Activated T-cell treated with anti-CD3 and anti-CD28 coated beads, Interleukin-2, amount 50 U/mL, for 48 hours (primary cell): ENCODE data around the gene SDHAF2.
"Not testable (repeated sequence)": the region's sequence is repeated elsewhere in the genome, so short reads cannot be mapped to it uniquely, and the experiment has no call there.

Experiments
- DNase-seq, 2 experiments: peaks; one replicate each; pipeline ENCODE4 v3.0.0-alpha.2; 2020

Gene SDHAF2

DNA sequence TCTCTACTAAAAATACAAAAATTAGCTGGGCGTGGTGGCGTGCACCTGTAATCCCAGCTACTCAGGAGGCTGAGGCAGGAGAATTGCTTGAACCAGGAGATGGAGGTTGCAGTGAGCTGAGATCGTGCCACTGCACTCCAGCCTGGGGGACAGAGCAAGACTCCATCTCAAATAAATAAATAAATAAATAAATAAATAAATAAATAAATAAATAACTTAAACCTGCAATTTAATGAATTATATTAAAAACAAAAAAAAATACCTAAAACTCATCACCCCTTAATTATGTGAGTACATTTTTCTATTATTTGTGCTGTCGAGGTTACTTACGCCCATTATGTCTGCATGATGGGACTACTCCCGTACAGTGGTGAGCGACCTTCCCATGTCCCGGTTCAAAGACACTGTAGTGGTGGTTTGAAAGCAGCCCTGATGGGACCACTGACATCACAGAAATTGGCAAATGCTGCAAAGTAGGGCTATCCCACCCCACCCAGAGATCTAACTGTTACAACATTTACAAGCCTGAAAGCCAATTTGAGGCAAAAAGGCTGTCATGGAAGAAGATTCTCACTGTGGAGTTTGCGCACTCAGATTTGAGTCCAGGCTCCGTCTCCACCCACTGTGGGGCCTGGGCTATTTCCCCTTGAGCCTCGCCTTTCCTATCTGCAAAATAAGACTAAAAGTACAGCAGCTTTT, 49.6 kb downstream of the SDHAF2 start:
- DNase-seq: not testable (repeated sequence)

- no peak for DNase-seq
Observed at GRCh38 chr11:61480261-61480993, 50.5 kb downstream of the SDHAF2 start.

DNA sequence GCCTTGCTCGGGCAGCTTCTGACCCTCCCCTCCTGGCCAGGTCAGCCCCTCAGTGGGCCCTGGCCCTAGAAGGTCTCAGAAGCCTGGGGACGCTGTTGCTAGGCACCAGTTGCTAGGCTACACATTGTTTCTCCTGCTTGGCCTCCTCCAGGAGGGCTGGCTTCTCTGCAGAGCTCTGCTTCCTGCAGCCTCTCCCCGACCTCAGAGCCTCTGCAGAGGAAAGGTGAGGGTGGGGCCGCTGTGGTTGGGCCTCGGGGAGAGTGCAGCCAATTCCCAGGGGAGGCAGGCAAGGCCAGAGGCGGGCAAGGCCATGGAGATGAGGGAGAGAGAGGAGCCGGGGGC, 51.0 kb downstream of the SDHAF2 start:
- no peak for DNase-seq

GRCh38 chr11:61481806-61482205, 51.9 kb downstream of the SDHAF2 start:
- no peak for DNase-seq

DNA sequence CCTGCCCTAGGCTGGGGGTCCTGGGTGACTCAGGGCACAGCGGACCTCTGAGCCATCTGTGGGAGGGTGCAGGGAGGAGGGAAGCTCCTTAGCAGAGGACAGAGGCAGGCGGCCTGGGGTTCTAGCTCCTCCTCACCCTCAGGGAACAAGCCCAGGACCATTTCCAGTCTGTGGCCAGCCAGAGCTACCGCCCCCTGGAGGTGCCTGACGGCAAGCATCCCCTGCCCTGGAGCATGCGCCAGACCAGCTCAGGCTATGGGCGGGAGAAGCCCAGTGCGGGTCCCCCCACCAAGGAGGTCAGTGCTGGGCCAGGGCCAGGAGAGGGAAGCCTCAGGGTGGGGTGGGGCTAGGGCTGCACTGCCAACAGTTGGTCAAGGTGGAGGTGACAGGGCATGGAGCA, 52.6 kb downstream of the SDHAF2 start:
- DNase-seq: peak; percentile 61 to 63

GRCh38 chr11:61484541-61484940, 54.6 kb downstream of the SDHAF2 start:
- DNase-seq: no peak

GRCh38 chr11:61485080-61485479, 55.2 kb downstream of the SDHAF2 start:
- no peak for DNase-seq

DNA sequence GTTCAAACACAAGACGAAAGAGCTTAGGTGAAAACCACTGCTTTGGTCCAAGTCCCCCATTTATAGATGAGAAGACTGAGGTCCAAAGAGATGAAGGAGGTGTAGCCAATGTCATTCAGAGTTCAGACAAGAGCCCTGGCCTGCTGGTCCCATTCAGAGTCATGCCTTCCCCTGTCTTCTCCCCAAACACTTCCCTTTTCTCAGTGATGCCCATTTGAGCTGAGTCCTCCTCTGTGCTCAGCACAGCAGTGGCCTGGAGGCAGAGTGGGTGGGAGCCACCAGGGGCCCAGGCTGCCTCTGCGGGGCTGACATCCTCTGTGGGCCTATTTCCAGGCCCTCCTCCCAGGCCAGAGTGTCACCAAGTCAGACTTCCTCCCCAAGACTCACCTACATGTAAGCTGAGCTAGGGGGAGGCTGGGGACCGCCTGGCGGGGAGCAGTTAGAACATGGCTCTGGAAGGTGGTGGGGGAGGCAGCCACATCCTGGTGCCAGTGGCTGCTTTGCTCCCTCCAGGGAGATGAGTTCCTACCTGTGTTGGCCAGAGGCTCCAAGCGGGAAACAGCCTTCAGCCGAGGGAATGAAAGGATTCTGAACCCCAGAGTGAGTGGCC, 56.2 kb downstream of the SDHAF2 start:
- DNase-seq: no peak

GRCh38 chr11:61486779-61487178, 56.9 kb downstream of the SDHAF2 start:
- no peak for DNase-seq

DNA sequence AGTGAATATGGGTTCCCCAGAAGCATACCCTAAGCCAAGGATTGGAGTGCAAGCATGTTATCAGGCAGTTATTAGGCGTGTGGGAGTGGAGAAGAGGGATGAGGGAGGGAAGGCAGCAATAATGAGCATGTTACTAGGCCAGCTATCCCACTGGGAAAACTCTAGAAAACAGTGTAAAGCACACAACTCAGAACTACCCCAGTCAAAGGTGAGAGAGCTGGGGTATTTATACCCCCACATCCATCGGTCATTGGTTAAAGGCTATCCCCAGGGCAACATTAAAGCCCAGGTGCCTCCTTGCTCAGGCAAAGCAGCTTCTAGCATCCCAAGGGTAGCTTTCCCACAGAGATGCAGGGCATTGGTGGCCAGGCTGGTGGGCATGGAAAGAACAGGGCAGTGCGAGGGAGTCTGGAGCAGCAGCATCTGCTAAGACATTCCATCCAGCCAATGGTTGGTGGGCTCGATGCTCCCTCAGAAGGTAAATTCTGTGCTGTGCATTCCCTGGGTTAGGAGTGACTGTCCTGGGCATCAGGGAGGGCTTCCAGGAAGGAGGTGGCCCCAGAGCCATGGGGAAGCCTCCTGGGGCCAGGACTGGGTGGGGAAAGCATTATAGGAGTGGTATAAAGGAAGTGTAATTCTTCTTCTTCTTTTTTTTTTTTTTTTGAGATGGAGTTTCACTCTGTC, 57.6 kb downstream of the SDHAF2 start:
- DNase-seq: no peak

DNA sequence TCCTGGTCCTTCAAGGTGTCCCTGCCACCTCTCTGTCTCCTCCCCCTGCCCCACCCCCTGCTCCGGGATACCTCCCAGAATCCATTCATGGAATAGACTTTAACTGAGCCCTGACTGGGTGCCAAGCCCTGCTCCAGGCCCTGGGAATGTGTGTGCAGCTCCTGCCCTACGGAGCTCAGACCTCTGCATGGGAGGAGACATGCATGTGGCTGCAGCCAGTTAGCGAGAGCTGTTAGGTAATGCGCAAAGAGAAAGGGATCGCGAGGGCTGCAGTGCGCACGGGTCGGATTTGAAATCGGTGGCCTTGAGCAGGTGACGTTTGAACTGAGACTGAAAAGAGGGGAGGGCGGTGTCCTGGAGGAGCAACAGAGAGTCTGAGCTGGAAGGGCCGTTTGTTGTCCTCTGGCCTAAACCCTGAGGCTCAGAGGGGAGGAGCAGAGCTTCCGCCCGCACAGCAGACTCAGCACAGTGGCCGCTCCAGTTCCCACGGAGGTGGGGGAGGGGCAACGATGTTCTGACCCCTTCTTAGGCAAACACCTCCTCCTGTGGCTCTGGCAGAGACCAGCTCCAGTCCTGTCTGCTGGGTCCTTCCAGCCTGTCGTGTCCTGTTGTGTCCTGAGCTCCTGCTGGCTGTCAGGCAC, 58.8 kb downstream of the SDHAF2 start:
- no peak for DNase-seq

- DNase-seq: no peak
Observed at GRCh38 chr11:61489833-61490721, 60.2 kb downstream of the SDHAF2 start.

DNA sequence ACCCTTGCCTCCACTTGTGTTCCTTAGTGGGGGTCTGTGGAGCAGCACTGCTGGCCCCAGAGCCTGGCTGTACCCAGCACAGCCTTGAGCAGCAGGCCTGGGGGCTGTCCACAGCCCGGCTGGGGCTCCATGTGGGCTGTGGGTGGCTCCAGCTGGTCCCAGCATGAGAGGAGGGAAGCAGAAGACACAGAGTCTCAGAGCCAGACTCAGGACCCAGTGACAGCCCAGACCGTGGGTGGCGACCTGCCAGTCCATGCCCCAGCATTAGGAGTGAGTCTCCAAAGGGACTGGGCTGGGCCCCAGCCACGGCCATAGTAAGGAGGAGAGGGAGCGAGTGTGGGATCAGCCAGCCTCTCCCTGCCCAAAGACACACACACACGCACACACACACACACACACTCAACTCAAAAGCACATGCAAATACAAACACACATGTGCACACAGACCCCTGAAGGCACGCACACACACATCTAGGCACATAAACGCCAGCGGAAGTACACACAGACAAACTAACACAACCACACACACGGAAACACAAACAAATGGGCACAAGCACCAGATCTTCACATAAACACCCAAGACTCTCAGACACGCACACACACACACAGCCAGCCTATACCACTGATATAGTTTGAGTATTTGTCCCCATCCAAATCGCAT, 61.9 kb downstream of the SDHAF2 start:
- no peak for DNase-seq

DNA sequence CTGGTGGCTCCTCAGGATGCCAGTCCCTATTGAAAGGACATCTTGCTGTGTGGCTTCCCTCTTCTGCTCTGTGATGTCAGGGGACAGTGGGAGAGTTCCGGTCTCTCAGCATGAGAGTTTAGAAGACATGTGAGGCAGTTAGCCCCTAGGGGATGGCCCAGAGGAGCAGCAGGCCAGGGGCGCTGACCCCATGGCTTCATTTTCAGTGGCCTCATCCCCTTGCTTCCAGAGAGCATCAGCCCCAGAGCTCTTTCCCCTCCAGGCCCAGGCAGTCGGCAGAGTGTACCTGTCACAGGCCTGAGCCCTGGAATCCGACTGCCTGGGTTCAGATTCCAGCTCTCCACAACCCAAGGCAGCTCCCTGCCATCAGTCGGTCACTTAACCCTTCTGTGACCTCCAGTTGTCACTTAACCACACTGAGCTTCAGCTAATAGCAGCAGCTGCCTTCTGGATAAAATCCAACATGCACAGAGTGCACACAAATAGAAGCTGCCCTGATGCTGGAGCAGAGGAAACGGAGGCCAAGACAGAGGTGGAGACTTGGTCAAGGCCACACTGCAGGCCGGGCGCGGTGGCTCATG, 64.5 kb downstream of the SDHAF2 start:
- no peak for DNase-seq

DNA sequence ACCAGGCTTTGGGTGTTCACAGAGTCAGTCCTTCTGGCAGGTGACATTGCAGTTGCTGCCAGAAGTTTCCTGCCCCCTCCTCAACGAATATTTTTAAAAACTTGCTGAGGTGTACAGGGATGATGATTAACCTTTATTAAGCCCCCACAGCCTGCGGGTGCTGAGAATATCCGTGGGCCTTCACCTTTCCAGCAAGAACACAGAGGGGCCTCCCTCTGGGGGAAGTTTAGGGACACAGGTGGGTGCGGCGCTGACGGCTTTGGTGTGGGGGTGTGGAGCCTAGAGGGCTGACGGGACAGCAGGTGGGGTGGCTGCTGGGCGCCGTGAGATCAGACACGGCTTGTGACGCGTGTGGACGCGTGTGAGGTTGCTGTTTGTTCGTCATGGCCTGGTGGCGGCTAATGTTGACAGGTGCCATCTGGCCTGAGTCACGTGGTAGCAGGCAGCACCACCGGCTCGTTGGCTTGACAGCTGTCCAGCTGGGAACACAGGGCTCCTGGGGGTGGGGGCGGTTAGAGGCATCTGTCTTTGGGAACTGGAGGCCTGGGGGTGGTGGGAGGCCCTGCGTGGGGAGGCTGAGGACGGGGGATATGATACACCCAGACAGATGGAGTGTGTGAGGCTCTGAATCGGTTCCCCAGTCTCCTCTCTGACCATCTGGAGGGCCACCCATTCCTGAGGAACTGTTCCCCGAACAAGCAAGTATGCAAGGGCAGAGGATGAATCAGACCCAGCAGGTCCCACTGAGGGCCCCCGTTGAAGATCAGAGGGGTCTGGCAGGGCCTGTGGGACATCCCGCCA, 66.1 kb downstream of the SDHAF2 start:
- DNase-seq: no peak
